ENCODE data around the gene UBE2D3.

DNA sequence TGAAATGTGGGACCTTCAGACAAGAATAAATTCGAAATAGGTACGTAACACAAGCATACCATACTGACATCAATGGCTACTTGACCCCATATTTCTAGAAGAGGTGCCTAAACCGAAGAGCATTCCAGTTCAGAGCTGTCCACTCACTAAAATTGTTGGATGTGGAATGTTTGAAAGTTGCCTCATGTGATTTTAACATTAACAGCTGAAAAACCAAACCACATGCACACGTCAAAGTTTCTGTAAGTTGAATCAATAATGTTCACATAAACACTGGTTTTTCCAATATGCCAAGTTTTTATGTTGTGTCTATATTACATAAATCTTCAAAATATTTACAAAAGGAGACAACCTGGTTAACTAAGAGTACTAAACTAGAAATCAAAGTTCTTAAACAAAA is 3.5 kb downstream of the UBE2D3 start:
- TF ChIP-seq, protein P1, sequence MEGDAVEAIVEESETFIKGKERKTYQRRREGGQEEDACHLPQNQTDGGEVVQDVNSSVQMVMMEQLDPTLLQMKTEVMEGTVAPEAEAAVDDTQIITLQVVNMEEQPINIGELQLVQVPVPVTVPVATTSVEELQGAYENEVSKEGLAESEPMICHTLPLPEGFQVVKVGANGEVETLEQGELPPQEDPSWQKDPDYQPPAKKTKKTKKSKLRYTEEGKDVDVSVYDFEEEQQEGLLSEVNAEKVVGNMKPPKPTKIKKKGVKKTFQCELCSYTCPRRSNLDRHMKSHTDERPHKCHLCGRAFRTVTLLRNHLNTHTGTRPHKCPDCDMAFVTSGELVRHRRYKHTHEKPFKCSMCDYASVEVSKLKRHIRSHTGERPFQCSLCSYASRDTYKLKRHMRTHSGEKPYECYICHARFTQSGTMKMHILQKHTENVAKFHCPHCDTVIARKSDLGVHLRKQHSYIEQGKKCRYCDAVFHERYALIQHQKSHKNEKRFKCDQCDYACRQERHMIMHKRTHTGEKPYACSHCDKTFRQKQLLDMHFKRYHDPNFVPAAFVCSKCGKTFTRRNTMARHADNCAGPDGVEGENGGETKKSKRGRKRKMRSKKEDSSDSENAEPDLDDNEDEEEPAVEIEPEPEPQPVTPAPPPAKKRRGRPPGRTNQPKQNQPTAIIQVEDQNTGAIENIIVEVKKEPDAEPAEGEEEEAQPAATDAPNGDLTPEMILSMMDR (IDR thresholded peaks at IDR 0.05; ENCODE audit: poor library complexity), result no peak
- no peak for TF ChIP-seq EZH2 (IDR thresholded peaks at IDR 0.05; ENCODE audit: borderline replicate concordance)

All from hepatocyte (in vitro differentiated cells).